PC-9 (cell line): Measurements from ENCODE around the gene HEPHL1. TPM values are rescaled to one million over a fixed set of nuclear protein-coding genes. Genes with fewer than 3 reads are reported as not detected.

Source experiments
- BruUV-seq: library from RNA; stranded (reverse); fragments of 400-500 nt; replicated peaks from 2 replicates; lab custom pipeline; 2021; lab: Mats Ljungman, UMichigan
- CTCF ChIA-PET: fragments of 300-600 bp; sonication (Branson Sonifier 250); formaldehyde crosslinking; loops from one replicate; lab custom pipeline; 2022; ENCODE audit warnings: antibody characterized with exemption; lab: Charles Lee
- POLR2A ChIA-PET: fragments of 300-600 bp; sonication (Branson Sonifier 250); formaldehyde crosslinking; loops from one replicate; lab custom pipeline; 2022; ENCODE audit warnings: antibody characterized with exemption; ENCODE audit not compliant: unreplicated experiment; lab: Charles Lee
- DNase-seq, 2 experiments: peaks; one replicate each; pipeline versions ENCODE4 v3.0.0 to v3.0.0-alpha.2; 2015 to 2022; ENCODE audit warnings: mixed read lengths in 1 of 2
- H2AFZ ChIP-seq: fragments of 200-600 bp; sonication (generic); 2 replicates; pipeline ENCODE4 v1.8.1; 2017; ENCODE audit warnings: antibody characterized with exemption
- H3F3A ChIP-seq: fragments of 200-600 bp; sonication (generic); 2 replicates; pipeline ENCODE4 v1.8.1; 2017; ENCODE audit warnings: antibody characterized with exemption, mild to moderate bottlenecking, low read depth; ENCODE audit not compliant: insufficient read depth
- H3K27ac ChIP-seq: fragments of 200-600 bp; sonication (generic); 2 replicates; pipeline ENCODE4 v1.6.1; 2016; ENCODE audit warnings: mixed run types
- H3K27me3 ChIP-seq: fragments of 200-600 bp; sonication (generic); 2 replicates; pipeline ENCODE4 v1.6.1; 2016; ENCODE audit warnings: low read depth, mixed run types; ENCODE audit not compliant: insufficient read depth
- H3K36me3 ChIP-seq: fragments of 200-600 bp; sonication (generic); 2 replicates; pipeline ENCODE4 v1.6.1; 2016; ENCODE audit warnings: low read depth, mixed run types
- H3K4me1 ChIP-seq: fragments of 200-600 bp; sonication (generic); replicated peaks from 2 replicates; pipeline ENCODE4 v1.6.1; 2016; ENCODE audit warnings: mixed run types; ENCODE audit not compliant: insufficient read depth
- H3K4me2 ChIP-seq: fragments of 200-600 bp; sonication (generic); 2 replicates; pipeline ENCODE4 v1.6.1; 2017; ENCODE audit warnings: mixed run types
- H3K4me3 ChIP-seq: fragments of 200-600 bp; sonication (generic); 2 replicates; pipeline ENCODE4 v1.6.1; 2016; ENCODE audit warnings: mixed run types
- H3K79me2 ChIP-seq: fragments of 200-600 bp; sonication (generic); 2 replicates; pipeline ENCODE4 v1.6.1; 2017; ENCODE audit warnings: low read depth, mixed run types
- H3K9me2 ChIP-seq: fragments of 200-600 bp; sonication (generic); 2 replicates; pipeline ENCODE4 v1.8.1; 2017; ENCODE audit warnings: mild to moderate bottlenecking; ENCODE audit not compliant: insufficient read depth
- H3K9me3 ChIP-seq: fragments of 200-600 bp; sonication (generic); 2 replicates; pipeline ENCODE4 v1.8.1; 2016; ENCODE audit warnings: low read depth; ENCODE audit not compliant: insufficient read depth
- H4K20me1 ChIP-seq: fragments of 200-600 bp; sonication (generic); 2 replicates; pipeline ENCODE4 v1.8.1; 2017; ENCODE audit not compliant: insufficient read depth
- CTCF ChIP-seq: fragments of 200-600 bp; sonication (generic); conservative IDR thresholded peaks from 2 replicates; pipeline ENCODE4 v1.6.1; 2017; ENCODE audit warnings: mixed run types, antibody characterized with exemption, mild to moderate bottlenecking, moderate library complexity
- EZH2 ChIP-seq: fragments of 200-600 bp; sonication (generic); IDR thresholded peaks from 2 replicates; pipeline ENCODE4 v1.8.0; 2017; ENCODE audit warnings: antibody characterized with exemption, low read depth
- intact Hi-C: fragments of 100-400 bp; cut with micrococcal nuclease; formaldehyde crosslinking; loops from one replicate; pipeline ENCODE4 v1.10.0; 2022; ENCODE audit not compliant: unreplicated experiment
- total RNA-seq: library from RNA; stranded (reverse); gene quantifications from 2 replicates; pipeline ENCODE4 v1.2.3, GENCODE V29; 2021

Gene HEPHL1
- total RNA-seq, 1 experiment from 2014 or later, result not detected

GRCh38 chr11:94144664-94145063 is 123.5 kb downstream of the HEPHL1 start:
- POLR2A ChIA-PET, result interaction anchor here (1.1 kb wide), 1 partner anchor 16 kb away, joined by 3 read pairs; the partner anchor contains the start of gene PANX1
- TF ChIP-seq CTCF (no peak), EZH2 (no peak)
- Histone ChIP-seq H3K79me2 (peaks cover 79% of the 10 kb centered on the region), H3K4me2 (peak overlapping the region; percentile 32), H3K4me3 (no peak overlapping the region), H2AFZ (no peak overlapping the region), H3F3A (peaks cover 16% of the 10 kb centered on the region; the same call in 1 of the 2 replicates), H3K4me1 (peaks cover 69% of the 10 kb centered on the region), H3K27me3 (no peaks in the 10 kb centered on the region), H3K27ac (peak overlapping the region; percentile 58), H3K36me3 (no peaks in the 10 kb centered on the region), H3K9me2 (no peaks in the 10 kb centered on the region), H3K9me3 (no peaks in the 10 kb centered on the region; the same call in 1 of the 2 replicates), H4K20me1 (no peaks in the 10 kb centered on the region)
- BruUV-seq, result no TSS peak
- DNase-seq, result no peak
- CTCF ChIA-PET, result no interaction called here
- intact Hi-C loops, result no loop called here

- TF ChIP-seq EZH2 (no peak), CTCF (no peak)
- POLR2A ChIA-PET, result no interaction called here
- no peak for DNase-seq
- Histone ChIP-seq H3K4me2 (no peak overlapping the region), H3K79me2 (peaks cover 79% of the 10 kb centered on the region), H2AFZ (no peak overlapping the region), H3K4me3 (no peak overlapping the region), H3K27me3 (no peaks in the 10 kb centered on the region), H4K20me1 (no peaks in the 10 kb centered on the region), H3K9me2 (no peaks in the 10 kb centered on the region), H3F3A (peaks cover 16% of the 10 kb centered on the region; the same call in 1 of the 2 replicates), H3K36me3 (no peaks in the 10 kb centered on the region), H3K4me1 (peaks cover 61% of the 10 kb centered on the region), H3K27ac (no peak overlapping the region), H3K9me3 (no peaks in the 10 kb centered on the region; the same call in 1 of the 2 replicates)
- no TSS peak for BruUV-seq
- CTCF ChIA-PET, result no interaction called here
- intact Hi-C loops, result no loop called here
Measured at GRCh38 chr11:94145431-94145830, 124.3 kb downstream of the HEPHL1 start.

GRCh38 chr11:94145916-94146315 is 124.8 kb downstream of the HEPHL1 start:
- H3F3A ChIP-seq, result peaks cover 16% of the 10 kb centered on the region; the same call in 1 of the 2 replicates
- TSS peak; percentile 20 for BruUV-seq
- intact Hi-C loops, result no loop called here
- peaks cover 80% of the 10 kb centered on the region for H3K79me2 ChIP-seq
- no peak overlapping the region for H3K4me3 ChIP-seq
- ChIA-PET POLR2A (interaction anchor here (0.6 kb wide), 1 partner anchor 18 kb away, joined by 3 read pairs; no protein-coding TSS in a partner anchor), CTCF (no interaction called here)
- H4K20me1 ChIP-seq, result no peaks in the 10 kb centered on the region
- H3K27ac ChIP-seq, result no peak overlapping the region
- no peaks in the 10 kb centered on the region for H3K9me2 ChIP-seq
- no peak overlapping the region for H3K4me2 ChIP-seq
- H3K36me3 ChIP-seq, result no peaks in the 10 kb centered on the region
- no peak for DNase-seq
- H3K9me3 ChIP-seq, result no peaks in the 10 kb centered on the region; the same call in 1 of the 2 replicates
- H3K4me1 ChIP-seq, result peaks cover 61% of the 10 kb centered on the region
- no peak for TF ChIP-seq CTCF
- no peak for TF ChIP-seq EZH2
- H2AFZ ChIP-seq, result no peak overlapping the region
- H3K27me3 ChIP-seq, result no peaks in the 10 kb centered on the region
